ENCODE measurements around the gene LGR5.
A peak's percentile ranks its signal among the peaks of the same experiment; 100 is the strongest.

The LGR5 gene

DNA sequence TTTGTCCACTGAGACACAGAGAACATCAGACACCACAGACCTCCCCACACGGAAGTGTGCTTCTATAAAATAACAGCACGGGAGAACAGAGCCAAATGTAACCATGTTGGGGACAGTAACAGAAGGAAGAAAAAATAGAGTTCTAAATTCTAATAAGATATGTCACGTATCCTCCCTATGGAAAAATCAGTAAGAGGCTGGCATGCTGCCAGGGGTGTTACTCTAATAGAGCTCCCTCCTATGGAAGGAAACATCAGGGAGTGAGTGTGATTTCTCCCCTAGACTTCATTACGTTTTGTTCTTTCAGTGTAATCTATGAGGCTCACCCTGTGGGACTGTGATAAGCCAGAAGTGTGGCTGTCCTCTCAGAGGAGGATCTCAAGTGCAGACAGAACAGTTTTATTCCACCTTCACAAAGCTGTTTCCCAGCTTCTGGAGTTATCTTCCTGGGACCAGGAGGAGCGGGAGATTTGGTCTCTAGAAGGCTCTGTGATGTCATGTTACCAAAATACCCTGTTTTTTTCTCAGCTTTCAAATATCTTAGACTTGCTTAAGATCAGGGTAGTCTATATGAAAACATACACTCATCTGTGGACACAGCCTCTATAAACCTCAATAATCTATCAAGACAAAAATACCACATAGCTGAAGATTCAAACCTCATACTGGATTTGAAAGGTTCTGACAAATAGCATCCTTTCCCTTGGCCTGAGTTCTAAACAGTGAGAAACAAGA, 154.8 kb downstream of the LGR5 start:
- peak; percentile 67 to 78 for DNase-seq (ENCODE audit: low read depth in 2 of 2)
- peak overlapping the region; percentile 26 to 40 for H3K4me3 ChIP-seq (replicated peaks in 1 of 2; ENCODE audit: low read depth in 2 of 2, low read length in 2 of 2)
- TF ChIP-seq, protein P1, sequence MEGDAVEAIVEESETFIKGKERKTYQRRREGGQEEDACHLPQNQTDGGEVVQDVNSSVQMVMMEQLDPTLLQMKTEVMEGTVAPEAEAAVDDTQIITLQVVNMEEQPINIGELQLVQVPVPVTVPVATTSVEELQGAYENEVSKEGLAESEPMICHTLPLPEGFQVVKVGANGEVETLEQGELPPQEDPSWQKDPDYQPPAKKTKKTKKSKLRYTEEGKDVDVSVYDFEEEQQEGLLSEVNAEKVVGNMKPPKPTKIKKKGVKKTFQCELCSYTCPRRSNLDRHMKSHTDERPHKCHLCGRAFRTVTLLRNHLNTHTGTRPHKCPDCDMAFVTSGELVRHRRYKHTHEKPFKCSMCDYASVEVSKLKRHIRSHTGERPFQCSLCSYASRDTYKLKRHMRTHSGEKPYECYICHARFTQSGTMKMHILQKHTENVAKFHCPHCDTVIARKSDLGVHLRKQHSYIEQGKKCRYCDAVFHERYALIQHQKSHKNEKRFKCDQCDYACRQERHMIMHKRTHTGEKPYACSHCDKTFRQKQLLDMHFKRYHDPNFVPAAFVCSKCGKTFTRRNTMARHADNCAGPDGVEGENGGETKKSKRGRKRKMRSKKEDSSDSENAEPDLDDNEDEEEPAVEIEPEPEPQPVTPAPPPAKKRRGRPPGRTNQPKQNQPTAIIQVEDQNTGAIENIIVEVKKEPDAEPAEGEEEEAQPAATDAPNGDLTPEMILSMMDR (IDR thresholded peaks at IDR 0.05; ENCODE audit: low read depth, low read length): no peak

DNA sequence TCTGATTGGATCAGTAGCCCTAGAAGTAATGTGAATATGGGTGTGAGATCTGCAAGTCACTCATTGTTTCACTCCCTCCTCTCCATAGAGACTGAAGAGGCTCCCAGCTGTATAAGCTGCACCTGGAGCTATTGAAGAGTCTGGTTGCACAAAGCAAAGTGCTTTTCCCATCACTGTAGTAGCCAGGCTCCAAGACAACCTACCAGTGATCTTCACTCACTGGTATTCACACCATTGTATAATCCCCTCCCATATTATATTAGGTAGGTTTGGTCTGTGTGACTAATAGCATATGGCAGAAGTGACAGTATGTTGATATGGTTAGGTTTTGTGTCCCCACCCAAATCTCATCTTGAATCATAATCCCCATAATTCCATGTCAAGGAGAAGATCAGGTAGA, 159.6 kb downstream of the LGR5 start:
- TF ChIP-seq, protein P1 (IDR thresholded peaks at IDR 0.05; ENCODE audit: low read depth, low read length): no peak
- no peak for DNase-seq (ENCODE audit: low read depth in 2 of 2)
- no peak overlapping the region for H3K4me3 ChIP-seq (replicated peaks in 1 of 2; ENCODE audit: low read depth in 2 of 2, low read length in 2 of 2)

DNA sequence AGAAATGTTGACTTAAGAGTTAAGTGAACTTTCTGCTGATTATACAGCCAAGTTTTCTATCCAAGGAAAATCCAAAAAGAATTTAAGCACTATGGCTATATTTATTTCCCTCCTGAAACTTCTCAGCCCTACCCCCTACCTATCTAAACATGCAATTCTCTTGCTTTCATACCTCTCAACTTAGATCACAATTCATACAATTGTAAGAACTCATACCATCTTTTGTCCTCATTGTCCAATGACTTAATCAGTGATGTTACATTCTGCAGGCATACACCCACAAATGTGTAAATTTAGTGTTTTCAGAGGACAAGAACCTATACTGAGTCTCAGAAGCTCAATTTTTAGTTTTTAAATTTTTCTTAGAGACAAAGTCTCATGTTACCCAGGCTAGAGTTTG, 161.9 kb downstream of the LGR5 start:
- DNase-seq (ENCODE audit: low read depth in 2 of 2): no peak
- TF ChIP-seq, protein P1 (IDR thresholded peaks at IDR 0.05; ENCODE audit: low read depth, low read length): no peak
- no peak overlapping the region for H3K4me3 ChIP-seq (replicated peaks in 1 of 2; ENCODE audit: low read depth in 2 of 2, low read length in 2 of 2)

DNA sequence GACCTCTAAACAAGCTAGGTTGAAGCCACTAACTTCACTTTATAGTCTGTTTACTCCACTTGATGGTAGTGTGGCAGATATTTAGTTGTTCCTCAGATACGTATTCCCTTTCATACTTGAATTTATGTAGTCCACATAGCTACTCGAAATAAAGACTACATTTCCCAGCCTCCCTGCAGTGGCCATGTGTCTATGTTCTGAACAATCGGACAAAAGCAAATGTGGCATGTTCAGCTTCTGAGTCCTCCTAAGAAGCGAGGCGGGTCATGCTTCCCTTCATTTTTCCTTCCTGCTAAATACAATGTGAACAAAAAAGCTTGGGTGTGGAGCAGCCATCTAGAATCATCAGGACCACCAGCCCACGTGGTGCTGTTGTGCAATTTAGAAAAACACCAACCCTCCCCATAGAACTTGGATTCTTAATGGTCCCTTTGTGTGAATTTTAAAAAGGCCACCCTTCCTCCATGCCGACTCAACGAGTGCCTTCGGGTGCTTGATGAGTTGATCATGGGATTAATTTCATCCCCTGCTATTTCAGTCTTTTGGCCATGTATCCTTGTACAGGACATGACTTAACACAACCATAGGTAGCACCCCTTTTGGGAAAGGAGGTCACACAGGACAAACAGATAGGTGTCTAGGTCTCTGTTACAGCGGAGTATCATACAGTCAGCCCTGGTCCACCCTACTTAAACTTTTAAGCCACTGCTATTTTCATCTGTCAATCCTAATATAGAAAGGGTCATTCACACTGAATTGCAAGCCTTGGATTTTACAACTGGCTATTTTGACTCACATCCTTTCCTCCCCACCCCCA, 163.4 kb downstream of the LGR5 start:
- no peak overlapping the region for H3K4me3 ChIP-seq (replicated peaks in 1 of 2; ENCODE audit: low read depth in 2 of 2, low read length in 2 of 2)
- no peak for DNase-seq (ENCODE audit: low read depth in 2 of 2)
- TF ChIP-seq, protein P1 (IDR thresholded peaks at IDR 0.05; ENCODE audit: low read depth, low read length): no peak

DNA sequence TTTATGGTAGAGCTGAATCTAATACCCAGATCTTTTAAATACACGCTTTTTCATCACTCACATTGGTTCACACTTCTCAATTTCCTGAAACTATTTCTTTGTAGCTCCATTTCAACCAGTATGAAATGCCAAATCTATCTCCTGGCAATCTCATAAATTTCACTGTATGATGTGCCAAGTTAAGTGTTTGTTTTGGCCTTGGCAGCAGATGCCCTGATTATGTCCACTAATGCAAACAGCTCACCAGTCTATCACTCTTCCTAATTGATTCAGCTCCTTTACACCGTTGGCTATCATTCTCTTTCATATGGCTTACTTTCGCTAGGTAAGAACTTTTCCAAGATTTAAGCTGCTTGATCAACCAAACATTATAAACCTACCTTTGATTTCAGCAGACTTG, 165.4 kb downstream of the LGR5 start:
- H3K4me3 ChIP-seq (replicated peaks in 1 of 2; ENCODE audit: low read depth in 2 of 2, low read length in 2 of 2): no peak overlapping the region
- TF ChIP-seq, protein P1 (IDR thresholded peaks at IDR 0.05; ENCODE audit: low read depth, low read length): no peak
- no peak for DNase-seq (ENCODE audit: low read depth in 2 of 2)

DNA sequence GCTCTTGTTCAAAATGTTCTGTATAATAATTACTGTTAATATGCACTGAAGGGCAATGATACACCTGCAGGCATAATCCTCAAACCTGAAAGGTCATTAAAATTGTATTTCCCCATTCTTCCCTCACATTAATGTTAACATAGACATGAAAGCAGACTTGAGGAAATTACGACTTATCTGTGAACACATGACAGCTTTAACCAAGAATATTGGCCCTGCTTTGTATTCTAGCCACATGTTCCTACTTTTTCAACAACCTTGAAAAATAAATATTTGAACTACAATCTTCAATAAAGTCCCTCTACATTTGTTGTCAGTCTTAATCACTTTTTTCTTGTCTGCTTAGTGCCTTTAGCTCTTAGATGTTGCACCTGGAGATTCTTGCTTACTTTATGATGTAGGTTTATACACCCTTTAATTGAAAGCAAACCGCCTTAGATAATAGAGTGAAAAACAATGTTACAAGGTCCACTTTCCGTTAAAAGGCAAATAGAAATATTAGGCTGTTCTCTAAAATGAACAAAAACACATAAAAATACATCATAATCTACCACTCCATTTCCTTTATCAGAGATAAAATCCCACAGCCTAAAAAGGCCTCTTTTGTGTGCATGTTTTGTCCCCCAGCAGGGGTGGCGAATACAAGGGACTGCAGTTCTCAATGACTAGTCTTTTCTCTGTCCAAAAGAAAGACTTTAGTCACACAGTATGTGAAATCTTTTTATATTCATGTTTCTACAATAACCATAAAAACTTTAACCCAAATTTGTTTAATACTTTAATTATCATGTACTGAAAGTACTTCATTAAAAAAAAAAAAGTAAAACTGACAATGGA, 168.1 kb downstream of the LGR5 start:
- no peak overlapping the region for H3K4me3 ChIP-seq (replicated peaks in 1 of 2; ENCODE audit: low read depth in 2 of 2, low read length in 2 of 2)
- no peak for DNase-seq (ENCODE audit: low read depth in 2 of 2)
- TF ChIP-seq, protein P1 (IDR thresholded peaks at IDR 0.05; ENCODE audit: low read depth, low read length): no peak

Data from cardiac fibroblast (primary cell).